Stimulated activated naive CD4-positive, alpha-beta T cell (primary cell): Measurements from ENCODE around the gene TM4SF1.

Source experiments
- DNase-seq, 6 experiments: peaks; one replicate each; lab custom pipeline; 2025; lab: John Stamatoyannopoulos, UW

The TM4SF1 gene, protein sequence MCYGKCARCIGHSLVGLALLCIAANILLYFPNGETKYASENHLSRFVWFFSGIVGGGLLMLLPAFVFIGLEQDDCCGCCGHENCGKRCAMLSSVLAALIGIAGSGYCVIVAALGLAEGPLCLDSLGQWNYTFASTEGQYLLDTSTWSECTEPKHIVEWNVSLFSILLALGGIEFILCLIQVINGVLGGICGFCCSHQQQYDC

DNA sequence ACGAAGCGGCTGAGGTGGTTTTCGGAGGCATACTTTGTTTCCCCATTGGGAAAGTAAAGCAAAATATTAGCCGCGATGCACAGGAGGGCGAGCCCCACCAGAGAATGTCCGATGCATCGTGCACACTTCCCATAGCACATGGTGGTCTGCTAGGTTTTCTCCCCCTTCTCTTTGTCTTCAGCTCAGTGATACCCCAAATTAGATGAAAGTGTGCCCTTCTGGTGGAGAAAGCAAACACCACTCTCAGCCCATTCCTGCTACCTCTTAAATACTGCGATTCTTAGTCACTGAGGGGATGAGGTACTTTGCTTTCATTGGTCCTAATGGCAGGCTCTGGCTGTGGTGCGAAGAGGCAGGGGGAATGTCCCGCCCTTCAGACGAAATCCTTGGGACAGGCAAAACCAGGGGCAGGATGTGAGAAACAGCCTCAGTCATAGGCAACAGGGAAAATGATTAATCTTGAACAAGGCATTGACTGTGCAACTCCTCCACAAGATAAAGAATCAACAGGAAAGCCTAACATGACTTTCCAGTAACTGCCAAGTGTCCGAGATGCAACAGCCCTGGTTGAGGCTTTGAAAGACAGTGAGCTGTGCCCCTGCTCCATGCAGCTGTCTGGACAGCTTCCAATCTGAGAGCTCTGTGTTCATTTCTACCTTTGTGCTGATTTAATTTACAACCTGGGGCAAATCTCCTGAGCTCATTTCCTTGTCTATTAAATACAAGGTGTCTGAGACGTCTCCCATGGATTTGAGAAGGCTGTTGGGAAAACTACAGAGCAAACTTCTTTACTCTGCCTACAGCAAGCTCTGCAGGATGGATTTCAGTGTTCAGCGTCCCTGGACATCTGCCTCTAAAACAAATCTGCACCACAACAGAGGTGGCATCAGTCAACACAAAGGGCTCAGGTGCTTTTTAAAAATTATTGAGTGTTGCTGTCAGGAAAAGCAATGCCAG, at the start of gene TM4SF1:
Gene TM4SF1 (minus strand): TSS at position 242 of the 957 bp plus-strand sequence. CDS start 102 bp downstream, at position 140.
- DNase-seq, result no peak

DNA sequence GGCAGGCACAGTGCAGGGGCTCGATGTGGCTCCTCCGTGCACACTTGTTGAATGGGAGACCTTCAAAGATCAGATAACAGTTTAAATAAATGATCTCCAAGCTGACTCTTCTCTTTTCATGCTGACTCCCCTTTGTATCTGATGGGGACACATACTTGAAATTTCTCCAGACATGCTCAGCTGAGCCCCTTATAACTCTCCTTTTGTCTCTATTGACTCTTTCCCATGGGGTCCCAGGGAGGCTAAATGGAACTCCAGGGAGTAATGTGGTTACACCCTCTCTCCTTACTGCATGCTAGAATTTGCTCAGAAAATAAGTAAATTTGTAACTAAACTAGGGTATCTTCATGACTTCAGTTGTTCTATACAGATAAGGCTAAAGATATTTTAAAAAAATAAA, 48.9 kb upstream of the TM4SF1 start:
- DNase-seq, result no peak

DNA sequence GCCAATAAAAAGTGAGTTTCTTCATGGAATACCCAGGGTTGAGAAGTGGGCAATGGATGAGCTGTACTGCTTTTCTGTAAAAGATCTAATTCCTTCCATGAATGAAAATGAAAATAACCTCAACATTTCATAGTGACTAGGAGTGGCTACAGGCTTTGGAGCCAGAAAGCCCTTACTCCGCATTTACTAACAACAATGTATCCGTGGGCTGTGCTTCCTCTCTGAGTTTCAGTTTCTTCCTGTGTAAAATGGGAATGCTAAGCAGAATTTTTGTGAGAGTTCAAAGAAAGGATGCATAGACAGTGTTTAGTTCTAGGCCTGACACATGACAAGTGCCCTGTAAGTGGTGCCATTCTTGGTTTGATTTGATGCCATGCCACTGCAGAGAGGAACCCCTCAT, 47.5 kb upstream of the TM4SF1 start:
- DNase-seq, result no peak

DNA sequence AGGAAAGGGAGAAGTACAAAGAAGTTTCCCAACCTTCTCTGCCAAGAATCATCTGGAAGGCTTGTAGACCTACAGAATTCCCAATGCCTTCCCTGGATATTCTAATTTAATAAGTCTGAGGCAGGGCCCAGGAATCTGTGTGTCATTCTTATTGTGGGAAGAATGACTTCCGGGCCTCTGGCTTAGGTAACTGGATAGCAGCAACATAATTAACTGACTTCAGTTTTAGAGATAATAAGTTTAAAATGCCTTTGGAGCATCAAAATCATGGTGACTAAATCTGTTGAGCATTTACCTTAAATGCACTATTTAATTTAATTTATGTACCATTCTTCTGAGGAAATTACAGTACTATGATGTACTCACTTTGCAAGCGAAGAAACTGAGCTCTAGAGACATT, 44.3 kb upstream of the TM4SF1 start:
- no peak for DNase-seq

DNA sequence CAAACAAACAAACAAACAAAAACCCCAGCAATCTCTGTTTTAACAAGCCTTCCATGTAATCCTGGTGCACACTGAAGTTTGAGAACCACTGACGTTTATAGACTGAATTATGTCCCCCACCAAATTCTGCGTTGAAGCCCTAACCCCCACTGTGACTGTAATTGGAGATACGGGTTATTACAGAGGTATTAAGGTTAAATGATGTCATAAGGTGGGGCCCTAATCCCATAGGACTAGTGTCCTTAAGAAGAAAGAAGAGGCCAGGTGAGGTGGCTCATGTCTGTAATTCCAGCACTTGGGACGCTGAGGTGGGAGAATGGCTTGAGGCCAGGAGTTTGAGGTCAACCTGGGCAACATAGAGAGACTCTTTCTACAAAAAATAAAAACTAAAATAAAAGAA, 42.4 kb upstream of the TM4SF1 start:
- DNase-seq, result no peak

DNA sequence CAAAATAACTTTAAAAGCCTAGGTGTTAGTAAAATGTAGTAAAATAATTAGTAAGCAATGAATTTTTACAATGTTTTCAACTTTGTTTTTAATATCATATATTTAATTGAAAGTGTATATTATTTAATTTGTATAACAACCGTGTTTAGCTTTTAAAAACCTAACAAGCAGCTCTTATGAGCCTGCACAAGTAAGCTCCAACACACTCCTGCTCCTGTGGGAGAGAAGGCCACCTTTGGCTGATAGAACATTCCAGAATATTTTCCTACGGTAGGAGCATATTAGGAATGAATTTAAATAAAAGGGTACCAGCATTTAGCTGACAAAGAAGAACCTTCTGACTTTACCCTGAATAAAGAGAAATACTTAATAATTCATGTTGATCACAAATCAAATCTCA, 40.3 kb upstream of the TM4SF1 start:
- DNase-seq, result no peak

DNA sequence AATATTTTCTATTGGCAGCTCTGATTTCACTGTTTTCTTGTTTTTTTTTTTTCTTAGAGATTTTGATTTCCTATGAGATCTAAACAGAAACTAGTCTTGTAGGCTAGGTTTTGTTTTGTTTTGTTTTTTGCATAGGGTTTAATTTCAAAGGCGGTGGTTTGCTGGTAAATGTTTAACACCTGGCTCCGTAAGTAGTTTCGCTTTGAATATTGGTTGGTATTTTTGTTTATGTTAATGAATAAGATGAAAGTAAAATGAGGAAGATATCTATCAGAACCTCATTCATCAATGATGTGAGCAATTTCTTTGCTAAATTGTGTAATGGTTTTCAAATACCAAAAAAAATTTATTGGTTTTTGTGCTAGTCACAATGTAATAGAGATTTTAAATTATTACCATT, 39.7 kb upstream of the TM4SF1 start:
- DNase-seq, result no peak

DNA sequence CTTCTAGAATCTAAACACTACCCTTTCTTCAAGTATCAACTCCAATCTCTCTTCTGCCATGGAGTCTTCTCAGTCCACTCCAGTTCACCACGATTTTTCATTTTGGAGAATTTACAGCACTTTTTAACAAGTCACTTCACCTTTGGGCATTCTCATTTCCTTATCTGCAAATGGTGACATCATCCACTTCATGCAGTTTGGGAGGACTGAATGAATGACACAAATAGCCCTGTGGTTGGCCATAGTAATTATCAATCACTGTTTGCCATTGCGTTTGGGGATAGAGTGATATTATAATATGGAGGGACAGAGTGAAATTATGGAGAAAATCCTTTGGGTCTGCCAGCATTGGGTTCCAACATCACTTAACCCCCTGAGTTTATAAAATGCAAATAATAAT, 38.0 kb upstream of the TM4SF1 start:
- no peak for DNase-seq

DNA sequence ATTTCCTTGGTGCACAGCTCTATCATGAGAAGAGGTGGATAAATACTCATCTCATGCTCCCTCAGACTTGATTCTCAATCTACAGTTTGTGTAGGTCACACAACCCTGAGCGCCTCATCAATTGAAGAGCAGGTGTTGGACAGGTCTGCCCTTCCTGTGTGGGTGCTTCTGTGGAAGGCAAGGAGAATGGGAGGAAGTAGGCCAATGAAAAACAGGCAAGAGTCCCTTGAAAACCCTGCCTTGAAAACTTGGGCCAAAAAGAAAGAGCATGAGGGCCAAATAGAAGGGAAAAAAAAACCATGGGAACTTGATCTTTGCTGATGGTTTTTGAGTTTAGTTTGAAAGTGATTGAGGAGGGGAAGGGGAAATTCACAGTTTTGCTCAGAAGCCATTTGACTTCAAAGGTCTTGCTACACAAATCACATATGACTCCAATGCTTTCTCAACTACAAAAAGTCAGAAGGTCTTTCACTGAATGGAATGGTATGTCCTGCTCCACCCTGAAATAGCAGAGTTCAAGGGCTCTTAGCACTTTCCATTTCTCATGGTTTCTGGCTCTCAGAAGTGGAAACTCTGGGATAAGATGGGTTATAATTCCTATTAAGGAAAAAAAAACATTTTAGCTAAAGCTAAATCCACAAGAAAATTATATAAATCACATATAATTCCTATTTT, 37.2 kb upstream of the TM4SF1 start:
- DNase-seq, result no peak

DNA sequence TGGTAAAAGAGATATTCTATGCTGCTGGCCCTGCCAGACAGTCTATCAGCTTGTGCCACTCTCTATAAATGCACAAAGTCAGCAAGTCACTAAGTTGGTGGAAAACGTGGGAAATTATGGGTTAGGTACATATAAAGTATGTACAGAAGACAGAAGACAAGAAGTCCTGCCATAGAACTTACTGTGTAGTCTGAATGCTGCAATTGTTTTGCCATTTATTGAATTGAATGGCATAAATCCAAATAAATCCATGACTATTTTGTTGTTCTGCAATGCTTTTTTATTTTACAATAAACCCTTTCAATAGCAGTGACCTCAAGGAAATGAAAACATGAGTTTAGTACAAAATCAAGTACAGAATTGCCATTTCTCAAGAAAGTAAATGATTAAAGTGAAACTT, 34.1 kb upstream of the TM4SF1 start:
- no peak for DNase-seq

DNA sequence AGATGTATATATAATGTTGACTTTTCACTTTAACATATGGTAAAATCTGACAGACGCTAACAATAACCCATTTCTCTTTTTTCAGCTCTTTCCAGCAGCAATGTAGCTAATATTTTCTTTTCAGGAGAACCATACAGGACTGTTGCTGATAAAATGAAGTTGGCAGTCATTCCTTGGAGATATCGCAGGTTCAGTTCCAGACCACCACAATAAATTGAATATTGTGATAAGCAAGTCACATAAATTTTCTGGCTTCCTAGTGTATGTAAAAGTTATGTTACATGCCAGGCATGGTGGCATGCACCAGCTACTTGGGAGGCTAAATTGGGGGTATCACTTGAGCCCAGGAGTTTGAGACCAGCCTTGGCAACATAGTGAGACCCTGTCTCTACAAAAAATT, 31.9 kb upstream of the TM4SF1 start:
- DNase-seq, result no peak

DNA sequence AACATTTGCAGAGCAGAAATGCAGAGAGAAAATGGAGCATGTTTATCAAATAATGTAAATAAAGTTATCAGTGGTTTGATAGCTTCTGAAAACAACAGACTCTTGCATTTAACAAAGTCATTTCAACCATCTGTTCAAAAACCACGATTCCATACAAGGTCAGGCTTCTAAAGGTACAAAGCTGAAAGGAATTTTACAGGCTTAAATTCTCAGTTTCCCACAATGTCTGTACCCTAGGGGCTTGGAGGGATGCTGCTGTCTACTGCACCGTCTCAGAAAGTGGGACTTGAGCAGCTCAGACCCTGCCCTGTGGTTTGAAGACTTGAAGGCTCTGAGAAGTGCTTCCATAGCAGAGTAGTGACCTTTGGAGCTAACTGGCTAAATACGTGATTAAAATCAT, 30.4 kb upstream of the TM4SF1 start:
- no peak for DNase-seq

DNA sequence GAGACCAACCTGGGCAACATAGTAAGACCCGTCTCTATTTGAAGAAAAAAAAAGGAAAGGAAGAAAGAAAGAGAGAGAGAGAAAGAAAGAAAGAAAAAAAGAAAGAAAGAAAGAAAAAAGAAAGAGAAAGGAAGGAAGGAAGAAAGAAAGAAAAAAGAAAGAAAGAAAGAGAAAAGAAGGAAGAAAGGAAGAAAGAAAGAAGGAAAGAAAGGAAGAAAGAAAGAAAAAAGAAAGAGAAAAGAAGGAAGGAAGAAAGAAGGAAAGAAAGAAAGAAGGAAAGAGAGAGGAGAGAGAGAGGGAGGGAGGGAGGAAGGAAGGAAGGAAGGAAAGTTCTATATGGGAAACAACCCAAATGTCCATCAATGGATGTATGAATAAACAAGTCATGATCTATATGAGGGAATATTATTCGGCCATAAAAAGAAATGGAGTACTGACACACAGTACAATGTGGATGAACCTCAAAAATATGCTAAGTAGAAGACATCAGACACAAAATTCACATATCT, 28.8 kb upstream of the TM4SF1 start:
- no peak for DNase-seq

DNA sequence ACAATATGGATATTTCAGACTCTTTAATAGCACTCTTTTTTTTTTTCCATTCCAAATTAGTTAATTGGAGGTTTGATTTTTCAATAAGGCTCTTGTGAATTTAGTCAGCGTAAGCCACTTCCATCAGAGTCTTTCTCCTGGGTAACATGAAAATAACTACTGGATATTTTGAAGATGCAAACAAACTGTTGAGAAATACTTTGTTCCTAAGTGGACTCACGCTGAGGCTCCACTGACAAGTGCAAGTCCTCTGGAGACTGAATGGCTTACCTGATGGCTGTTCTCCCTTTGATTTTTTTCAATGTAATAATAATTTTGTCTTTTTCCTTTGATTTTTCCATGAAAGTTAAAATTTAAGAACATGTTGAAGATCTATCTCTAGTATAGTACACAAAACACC, 26.0 kb upstream of the TM4SF1 start:
- no peak for DNase-seq

DNA sequence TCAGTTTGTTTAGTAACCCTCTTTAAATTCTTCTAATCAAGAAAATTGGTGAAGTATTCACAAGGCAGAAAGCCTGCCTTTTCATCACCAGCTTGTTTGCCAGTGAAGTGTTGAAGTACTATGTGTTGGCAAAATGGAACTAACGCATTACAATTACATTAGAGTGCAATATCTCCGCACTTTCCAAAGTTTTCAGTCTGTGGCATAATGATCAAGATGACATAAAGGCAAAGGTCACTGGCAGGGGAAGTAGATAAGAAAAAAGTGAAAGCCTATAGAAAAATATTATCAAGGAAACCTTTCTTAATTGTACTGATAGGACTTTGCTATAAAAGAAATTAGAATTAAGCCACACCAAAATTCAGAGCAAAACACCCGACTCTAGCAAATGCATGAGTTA, 25.0 kb upstream of the TM4SF1 start:
- DNase-seq, result no peak

DNA sequence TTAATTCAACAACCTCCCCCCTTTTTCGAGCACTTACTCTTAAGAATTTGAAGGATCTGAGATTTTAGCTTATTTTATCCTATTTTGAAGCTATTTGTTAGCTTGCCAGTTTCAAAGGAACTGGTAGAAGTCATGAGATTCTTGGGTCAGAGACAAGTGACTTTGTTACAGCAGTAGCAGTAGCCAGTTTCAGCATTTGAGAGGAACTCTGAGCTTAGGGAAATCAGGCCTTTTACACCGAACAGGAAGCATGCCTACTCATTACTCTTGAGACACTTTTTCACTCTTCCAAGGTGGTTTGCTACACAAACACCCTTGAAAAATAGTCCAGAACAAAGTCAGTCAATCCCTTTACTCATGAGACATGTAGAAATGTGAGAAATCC, 24.5 kb upstream of the TM4SF1 start:
- no peak for DNase-seq

DNA sequence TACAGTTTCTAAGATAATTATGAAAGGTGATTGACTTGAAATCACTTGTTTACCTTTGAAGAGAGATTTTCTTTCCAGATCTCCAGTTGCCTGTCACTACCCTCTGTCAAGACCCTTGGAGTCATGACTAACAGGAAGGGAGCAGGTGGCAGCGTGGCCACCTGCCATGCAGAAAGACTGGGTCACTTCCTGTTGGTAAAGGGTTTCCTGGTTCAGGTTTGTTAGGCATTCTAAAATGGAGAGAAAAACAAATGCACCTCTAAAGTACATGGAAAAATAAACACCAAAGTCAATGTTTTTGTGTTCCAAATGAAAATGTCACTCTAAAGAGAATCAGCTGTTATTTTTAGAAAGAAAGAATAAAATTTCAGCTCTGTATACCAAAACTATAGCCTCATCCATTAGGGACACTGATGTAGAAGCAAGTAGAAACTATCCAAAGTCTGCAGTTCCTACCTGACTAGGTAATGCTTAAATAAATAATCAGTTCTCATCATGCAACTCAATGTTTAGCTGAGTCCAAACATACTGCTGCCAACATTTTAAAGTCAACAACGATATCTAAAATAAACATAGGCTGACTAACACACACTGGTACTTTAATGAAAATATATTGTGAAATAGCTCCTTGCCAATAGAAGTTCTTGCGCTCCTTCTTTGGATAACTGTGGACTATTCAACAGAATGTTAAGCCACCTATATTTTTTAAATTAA, 23.9 kb upstream of the TM4SF1 start:
- DNase-seq, result no peak

DNA sequence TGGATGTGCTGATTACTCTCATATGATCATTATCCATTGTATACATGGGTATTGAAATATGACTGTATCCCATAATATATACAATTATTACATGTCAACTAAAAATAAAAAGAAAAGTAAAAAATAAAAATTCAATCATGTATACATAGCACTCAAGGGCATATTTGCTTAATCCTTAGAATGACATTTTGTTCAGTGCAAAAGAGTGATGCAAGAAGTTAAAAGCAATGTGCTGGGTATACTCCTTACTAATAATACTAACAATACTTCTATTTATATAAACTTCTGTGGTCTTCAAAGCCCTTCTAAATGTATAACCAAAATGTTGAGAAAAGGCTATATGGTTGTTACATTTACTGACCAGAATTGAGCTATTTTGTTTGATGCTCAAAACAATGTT, 23.2 kb upstream of the TM4SF1 start:
- DNase-seq, result no peak

DNA sequence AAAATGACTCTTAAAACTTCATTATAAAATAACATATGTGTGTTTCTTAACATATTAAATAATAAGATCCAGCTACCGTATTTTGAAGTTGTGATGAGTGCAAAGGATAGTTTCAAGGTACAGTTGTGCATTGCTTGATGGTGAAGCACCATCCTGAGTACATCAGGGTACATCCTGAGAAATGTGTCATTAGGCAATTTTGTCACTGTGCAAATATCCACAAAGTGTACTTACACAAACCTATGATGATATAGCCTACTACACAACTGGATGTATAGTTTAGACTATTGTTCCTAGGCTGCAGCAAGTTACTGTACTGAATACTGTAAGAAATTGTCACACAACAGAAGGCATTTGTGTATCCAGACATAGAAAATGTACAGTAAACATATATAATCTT, 20.8 kb upstream of the TM4SF1 start:
- DNase-seq, result no peak

DNA sequence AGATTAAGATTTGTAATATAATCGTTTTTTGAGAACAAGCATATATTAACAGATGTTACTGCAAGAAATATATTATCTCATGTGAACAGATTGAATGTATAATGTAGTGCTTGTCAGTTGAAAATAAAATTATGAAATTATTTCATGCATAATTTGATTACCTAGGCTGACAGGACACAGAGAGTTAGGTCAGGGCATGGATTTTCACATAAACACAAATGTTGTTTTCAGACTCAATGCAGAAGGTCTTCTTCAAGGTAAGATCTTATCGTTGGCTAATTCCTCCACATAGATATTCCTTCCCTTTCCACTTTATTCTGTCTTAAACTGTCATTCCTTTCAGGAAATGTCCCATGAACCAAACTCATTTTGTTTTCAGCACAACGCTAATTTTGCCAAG, 20.1 kb upstream of the TM4SF1 start:
- DNase-seq, result no peak

DNA sequence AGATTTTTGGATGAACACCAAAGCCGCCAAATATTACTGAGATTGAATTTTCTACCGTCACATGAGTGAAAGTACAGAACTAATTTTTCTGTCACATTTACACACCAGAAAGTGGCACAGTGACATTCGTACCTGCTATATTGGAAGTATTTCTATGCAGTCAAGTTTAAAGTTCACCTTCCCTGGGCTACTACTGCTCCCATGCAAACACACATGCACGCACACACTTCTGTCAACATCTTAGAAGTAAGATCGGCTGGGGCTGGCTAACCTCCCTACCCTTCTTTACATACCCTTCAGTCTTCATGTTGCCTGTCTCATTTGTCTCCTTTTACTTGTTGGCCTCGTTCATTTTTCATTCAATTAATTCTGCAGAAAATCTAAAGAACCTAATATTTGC, 19.0 kb upstream of the TM4SF1 start:
- DNase-seq, result no peak
